ENCODE results near the gene NDUFAF3.

The NDUFAF3 gene

GRCh38 chr3:49019941-49020329, 2.0 kb upstream of the NDUFAF3 start:
- in situ Hi-C loops (cut with HindIII; ENCODE audit: low sequenced_read_pairs): no loop called here
- TF ChIP-seq CTCF (IDR thresholded peaks at IDR 0.05; ENCODE audit: low read depth, low read length): no peak
- no peak for DNase-seq (ENCODE audit: low read depth, low spot score)
- H3K4me3 ChIP-seq (ENCODE audit: low read depth, low read length): peak overlapping the region; percentile 86

GRCh38 chr3:49020330-49021212, 1.4 kb upstream of the NDUFAF3 start:
- H3K4me3 ChIP-seq (ENCODE audit: low read depth, low read length): peak overlapping the region; percentile 86
- no peak for TF ChIP-seq CTCF (IDR thresholded peaks at IDR 0.05; ENCODE audit: low read depth, low read length)
- DNase-seq (ENCODE audit: low read depth, low spot score): no peak
- in situ Hi-C loops (cut with HindIII; ENCODE audit: low sequenced_read_pairs): no loop called here

GRCh38 chr3:49021213-49021812, 608 bp upstream of the NDUFAF3 start:
- peak overlapping the region; percentile 86 for H3K4me3 ChIP-seq (ENCODE audit: low read depth, low read length)
- peak; percentile 98 for DNase-seq (ENCODE audit: low read depth, low spot score)
- in situ Hi-C loops (cut with HindIII; ENCODE audit: low sequenced_read_pairs): no loop called here
- no peak for TF ChIP-seq CTCF (IDR thresholded peaks at IDR 0.05; ENCODE audit: low read depth, low read length)

GRCh38 chr3:49022688-49023171, 809 bp downstream of the NDUFAF3 start:
- TF ChIP-seq CTCF (IDR thresholded peaks at IDR 0.05; ENCODE audit: low read depth, low read length): no peak
- H3K4me3 ChIP-seq (ENCODE audit: low read depth, low read length): peak overlapping the region; percentile 86
- in situ Hi-C loops (cut with HindIII; ENCODE audit: low sequenced_read_pairs): no loop called here
- DNase-seq (ENCODE audit: low read depth, low spot score): no peak

- no peak overlapping the region for H3K4me3 ChIP-seq (ENCODE audit: low read depth, low read length)
- in situ Hi-C loops (cut with HindIII; ENCODE audit: low sequenced_read_pairs): no loop called here
- TF ChIP-seq CTCF (IDR thresholded peaks at IDR 0.05; ENCODE audit: low read depth, low read length): no peak
- DNase-seq (ENCODE audit: low read depth, low spot score): no peak
Observed at GRCh38 chr3:49023775-49024174, 1.9 kb downstream of the NDUFAF3 start.

GRCh38 chr3:49024449-49024848, 2.5 kb downstream of the NDUFAF3 start:
- TF ChIP-seq CTCF (IDR thresholded peaks at IDR 0.05; ENCODE audit: low read depth, low read length): no peak
- no peak overlapping the region for H3K4me3 ChIP-seq (ENCODE audit: low read depth, low read length)
- DNase-seq (ENCODE audit: low read depth, low spot score): no peak
- in situ Hi-C loops (cut with HindIII; ENCODE audit: low sequenced_read_pairs): no loop called here

Data from astrocyte of the spinal cord (primary cell).